Measurements from ENCODE around the gene SHISA5. TPM values are rescaled to one million over a fixed set of nuclear protein-coding genes. Genes with fewer than 3 reads are reported as not detected.

SHISA5 gene
- polyA plus RNA-seq, 1 experiment, result 217 TPM

DNA sequence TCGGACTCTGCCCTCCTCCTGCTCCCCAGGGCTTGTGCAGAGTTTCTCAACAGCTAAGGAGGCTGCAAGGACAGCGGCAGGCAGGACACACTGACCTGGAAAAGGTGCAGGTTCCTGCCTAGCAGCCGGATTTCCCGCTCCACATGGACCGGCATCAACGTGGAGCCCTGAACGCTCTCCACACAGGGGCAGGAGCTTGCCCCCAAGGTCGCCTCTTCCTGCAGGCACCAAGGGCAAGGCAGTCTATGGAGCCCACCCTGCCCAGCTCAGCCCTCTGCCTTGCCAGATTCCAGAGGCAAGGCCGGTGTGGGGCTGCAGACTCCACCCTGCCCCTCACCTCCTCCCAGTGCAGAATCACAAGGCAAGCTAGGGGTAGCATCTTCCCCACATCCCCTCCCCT, 84.8 kb downstream of the SHISA5 start:
- TF ChIP-seq, protein P1, sequence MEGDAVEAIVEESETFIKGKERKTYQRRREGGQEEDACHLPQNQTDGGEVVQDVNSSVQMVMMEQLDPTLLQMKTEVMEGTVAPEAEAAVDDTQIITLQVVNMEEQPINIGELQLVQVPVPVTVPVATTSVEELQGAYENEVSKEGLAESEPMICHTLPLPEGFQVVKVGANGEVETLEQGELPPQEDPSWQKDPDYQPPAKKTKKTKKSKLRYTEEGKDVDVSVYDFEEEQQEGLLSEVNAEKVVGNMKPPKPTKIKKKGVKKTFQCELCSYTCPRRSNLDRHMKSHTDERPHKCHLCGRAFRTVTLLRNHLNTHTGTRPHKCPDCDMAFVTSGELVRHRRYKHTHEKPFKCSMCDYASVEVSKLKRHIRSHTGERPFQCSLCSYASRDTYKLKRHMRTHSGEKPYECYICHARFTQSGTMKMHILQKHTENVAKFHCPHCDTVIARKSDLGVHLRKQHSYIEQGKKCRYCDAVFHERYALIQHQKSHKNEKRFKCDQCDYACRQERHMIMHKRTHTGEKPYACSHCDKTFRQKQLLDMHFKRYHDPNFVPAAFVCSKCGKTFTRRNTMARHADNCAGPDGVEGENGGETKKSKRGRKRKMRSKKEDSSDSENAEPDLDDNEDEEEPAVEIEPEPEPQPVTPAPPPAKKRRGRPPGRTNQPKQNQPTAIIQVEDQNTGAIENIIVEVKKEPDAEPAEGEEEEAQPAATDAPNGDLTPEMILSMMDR (IDR thresholded peaks at IDR 0.05; ENCODE audit: insufficient read depth, low read depth, low read length), result no peak
- Histone ChIP-seq H3K27me3 (ENCODE audit: control insufficient read depth, insufficient read depth, low read length) (no peaks in the 10 kb centered on the region), H3K4me3 (ENCODE audit: low read depth, low read length) (no peak overlapping the region), H3K36me3 (ENCODE audit: control insufficient read depth, insufficient read depth, low read length) (peaks cover 28% of the 10 kb centered on the region)
- ChIA-PET POLR2A (no interaction called here), CTCF (interaction anchor here (1.0 to 1.2 kb wide), 2 partner anchors 18 to 122 kb away, joined by 3 to 5 read pairs; no protein-coding TSS in a partner anchor)
- DNase-seq (ENCODE audit: low read depth), result no peak

DNA sequence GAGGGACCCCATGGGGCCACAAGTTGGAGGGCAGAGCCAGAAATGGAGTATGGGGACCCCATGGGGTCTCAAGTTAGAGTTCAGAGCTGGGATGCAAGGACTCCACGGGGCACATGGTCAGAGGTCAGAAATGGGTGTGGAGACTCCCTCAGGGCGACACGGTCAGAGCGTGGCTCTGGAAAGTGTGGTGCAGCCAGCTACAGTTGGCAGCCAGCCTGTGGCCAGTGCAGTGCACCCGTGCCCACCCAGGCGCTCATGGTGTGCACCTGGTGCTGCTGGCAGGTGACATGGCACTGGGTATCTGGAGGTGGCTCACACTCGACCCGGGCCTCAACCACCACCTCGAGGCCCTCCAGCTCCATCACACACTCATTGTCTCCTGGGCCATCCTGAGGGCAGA, 85.3 kb downstream of the SHISA5 start:
- TF ChIP-seq, protein P1 (IDR thresholded peaks at IDR 0.05; ENCODE audit: insufficient read depth, low read depth, low read length), result no peak
- ChIA-PET CTCF (interaction anchor here (1.0 to 1.2 kb wide), 2 partner anchors 18 to 122 kb away, joined by 3 to 5 read pairs; no protein-coding TSS in a partner anchor), POLR2A (no interaction called here)
- no peak for DNase-seq (ENCODE audit: low read depth)
- peaks cover 27% of the 10 kb centered on the region for H3K36me3 ChIP-seq (ENCODE audit: control insufficient read depth, insufficient read depth, low read length)
- no peak overlapping the region for H3K4me3 ChIP-seq (ENCODE audit: low read depth, low read length)
- H3K27me3 ChIP-seq (ENCODE audit: control insufficient read depth, insufficient read depth, low read length), result no peaks in the 10 kb centered on the region

DNA sequence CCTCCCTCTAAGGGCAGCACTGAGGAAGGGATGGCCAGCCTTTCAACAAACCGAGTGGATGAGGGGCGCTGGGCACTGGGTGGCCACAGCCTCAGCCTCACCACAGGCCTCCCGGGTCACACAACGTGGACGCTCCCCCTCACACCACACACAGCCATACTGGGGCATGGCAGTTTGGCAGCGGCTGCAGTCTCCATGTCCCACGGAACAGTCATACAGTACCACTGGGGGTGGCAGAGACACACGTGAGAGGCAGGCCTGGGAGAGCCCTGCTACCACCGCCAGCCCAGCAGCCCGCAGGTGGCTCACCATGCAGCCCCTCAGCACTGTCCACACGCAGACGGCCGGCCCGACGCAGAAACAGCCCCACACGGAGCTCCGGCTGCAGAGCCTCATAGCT, 85.8 kb downstream of the SHISA5 start:
- CTCF ChIA-PET, result interaction anchor here (1.2 to 2.3 kb wide), 2 partner anchors 17 to 18 kb away, joined by 5 to 9 read pairs; no protein-coding TSS in a partner anchor
- POLR2A ChIA-PET, result no interaction called here
- Histone ChIP-seq H3K27me3 (ENCODE audit: control insufficient read depth, insufficient read depth, low read length) (no peaks in the 10 kb centered on the region), H3K36me3 (ENCODE audit: control insufficient read depth, insufficient read depth, low read length) (peaks cover 28% of the 10 kb centered on the region), H3K4me3 (ENCODE audit: low read depth, low read length) (no peak overlapping the region)
- TF ChIP-seq, protein P1 (IDR thresholded peaks at IDR 0.05; ENCODE audit: insufficient read depth, low read depth, low read length), result no peak
- no peak for DNase-seq (ENCODE audit: low read depth)

Small RNAs within 50 kb of the gene (small RNA-seq; reads per million reads assigned to genes)
- not detected for gene MIR6823 (ENCODE audit: insufficient read length, low read depth, low replicate concordance)

Other genes with a start within 250 kb of the SHISA5 start
- gene NME6, start 202.8 kb downstream of the SHISA5 start, polyA plus RNA-seq (2011; rRNA removed), result 26.5 and 43.6 TPM in 2 replicates
- gene SPINK8, start 170.5 kb downstream of the SHISA5 start, polyA plus RNA-seq (2011; rRNA removed), result not detected in 2 replicates
- gene FBXW12, start 132.0 kb downstream of the SHISA5 start, polyA plus RNA-seq (2011; rRNA removed), result not detected in 2 replicates
- gene PLXNB1, start 74.1 kb downstream of the SHISA5 start, polyA plus RNA-seq (2011; rRNA removed), result 15.4 and 26.3 TPM in 2 replicates
- 11.6 and 14.3 TPM in 2 replicates for gene CCDC51, start 64.1 kb downstream of the SHISA5 start, polyA plus RNA-seq (2011; rRNA removed)
- 53.8 and 162 TPM in 2 replicates for gene TMA7, start 63.9 kb downstream of the SHISA5 start, polyA plus RNA-seq (2011; rRNA removed)
- gene ATRIP, start 57.4 kb downstream of the SHISA5 start, polyA plus RNA-seq (2011; rRNA removed), result 6.3 and 7.9 TPM in 2 replicates
- 9.8 and 12.8 TPM in 2 replicates for gene PFKFB4, start 52.6 kb upstream of the SHISA5 start, polyA plus RNA-seq (2011; rRNA removed)
- gene UCN2, start 59.6 kb upstream of the SHISA5 start, polyA plus RNA-seq (2011; rRNA removed), result 2.3 and 4.5 TPM in 2 replicates
- 41.6 and 60.8 TPM in 2 replicates for gene COL7A1, start 91.2 kb upstream of the SHISA5 start, polyA plus RNA-seq (2011; rRNA removed)
- gene UQCRC1, start 105.5 kb upstream of the SHISA5 start, polyA plus RNA-seq (2011; rRNA removed), result 426 and 662 TPM in 2 replicates
- 0.13 TPM in 1 of 2 replicates, not detected in the other for gene TMEM89, start 117.6 kb upstream of the SHISA5 start, polyA plus RNA-seq (2011; rRNA removed)
- gene SLC26A6, start 131.3 kb upstream of the SHISA5 start, polyA plus RNA-seq (2011; rRNA removed), result 26.4 and 45.8 TPM in 2 replicates
- 0.55 and 0.88 TPM in 2 replicates for gene CELSR3, start 158.7 kb upstream of the SHISA5 start, polyA plus RNA-seq (2011; rRNA removed)
- gene NCKIPSD, start 181.7 kb upstream of the SHISA5 start, polyA plus RNA-seq (2011; rRNA removed), result 21.5 and 34.9 TPM in 2 replicates
- 65.5 and 89.9 TPM in 2 replicates for gene IP6K2, start 213.0 kb upstream of the SHISA5 start, polyA plus RNA-seq (2011; rRNA removed)